Measurements from ENCODE around the gene TAF11L9.
"Not testable (repeated sequence)": the region's sequence is repeated elsewhere in the genome, so short reads cannot be mapped to it uniquely, and the experiment has no call there.

DNA sequence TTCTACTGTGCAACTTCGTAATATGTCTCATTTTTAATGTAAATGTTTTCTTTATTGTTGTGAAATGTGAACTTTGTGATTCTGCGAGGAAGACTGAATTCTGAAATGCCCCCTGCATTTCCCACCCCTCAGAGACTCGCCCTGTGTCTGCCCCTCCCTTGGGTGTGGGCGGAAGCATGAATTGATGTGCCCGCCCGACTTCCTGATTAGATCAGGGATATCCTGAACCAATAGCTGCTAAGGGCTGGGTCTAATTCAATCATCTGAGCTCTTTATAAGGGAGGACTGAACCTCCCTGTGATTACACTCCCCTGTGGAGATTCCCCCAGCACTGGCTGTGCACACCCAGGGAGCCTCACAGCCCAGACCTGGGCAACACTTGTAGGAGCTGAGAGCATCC is 9.7 kb upstream of the TAF11L9 start, which contains the start of gene TAF11L11:
- TF ChIP-seq, protein P1, sequence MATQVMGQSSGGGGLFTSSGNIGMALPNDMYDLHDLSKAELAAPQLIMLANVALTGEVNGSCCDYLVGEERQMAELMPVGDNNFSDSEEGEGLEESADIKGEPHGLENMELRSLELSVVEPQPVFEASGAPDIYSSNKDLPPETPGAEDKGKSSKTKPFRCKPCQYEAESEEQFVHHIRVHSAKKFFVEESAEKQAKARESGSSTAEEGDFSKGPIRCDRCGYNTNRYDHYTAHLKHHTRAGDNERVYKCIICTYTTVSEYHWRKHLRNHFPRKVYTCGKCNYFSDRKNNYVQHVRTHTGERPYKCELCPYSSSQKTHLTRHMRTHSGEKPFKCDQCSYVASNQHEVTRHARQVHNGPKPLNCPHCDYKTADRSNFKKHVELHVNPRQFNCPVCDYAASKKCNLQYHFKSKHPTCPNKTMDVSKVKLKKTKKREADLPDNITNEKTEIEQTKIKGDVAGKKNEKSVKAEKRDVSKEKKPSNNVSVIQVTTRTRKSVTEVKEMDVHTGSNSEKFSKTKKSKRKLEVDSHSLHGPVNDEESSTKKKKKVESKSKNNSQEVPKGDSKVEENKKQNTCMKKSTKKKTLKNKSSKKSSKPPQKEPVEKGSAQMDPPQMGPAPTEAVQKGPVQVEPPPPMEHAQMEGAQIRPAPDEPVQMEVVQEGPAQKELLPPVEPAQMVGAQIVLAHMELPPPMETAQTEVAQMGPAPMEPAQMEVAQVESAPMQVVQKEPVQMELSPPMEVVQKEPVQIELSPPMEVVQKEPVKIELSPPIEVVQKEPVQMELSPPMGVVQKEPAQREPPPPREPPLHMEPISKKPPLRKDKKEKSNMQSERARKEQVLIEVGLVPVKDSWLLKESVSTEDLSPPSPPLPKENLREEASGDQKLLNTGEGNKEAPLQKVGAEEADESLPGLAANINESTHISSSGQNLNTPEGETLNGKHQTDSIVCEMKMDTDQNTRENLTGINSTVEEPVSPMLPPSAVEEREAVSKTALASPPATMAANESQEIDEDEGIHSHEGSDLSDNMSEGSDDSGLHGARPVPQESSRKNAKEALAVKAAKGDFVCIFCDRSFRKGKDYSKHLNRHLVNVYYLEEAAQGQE (IDR thresholded peaks at IDR 0.05; ENCODE audit: insufficient read depth in 1 of 2, low read depth in 2 of 2, low read length in 1 of 2): not testable (repeated sequence)
- TF ChIP-seq, protein P2, sequence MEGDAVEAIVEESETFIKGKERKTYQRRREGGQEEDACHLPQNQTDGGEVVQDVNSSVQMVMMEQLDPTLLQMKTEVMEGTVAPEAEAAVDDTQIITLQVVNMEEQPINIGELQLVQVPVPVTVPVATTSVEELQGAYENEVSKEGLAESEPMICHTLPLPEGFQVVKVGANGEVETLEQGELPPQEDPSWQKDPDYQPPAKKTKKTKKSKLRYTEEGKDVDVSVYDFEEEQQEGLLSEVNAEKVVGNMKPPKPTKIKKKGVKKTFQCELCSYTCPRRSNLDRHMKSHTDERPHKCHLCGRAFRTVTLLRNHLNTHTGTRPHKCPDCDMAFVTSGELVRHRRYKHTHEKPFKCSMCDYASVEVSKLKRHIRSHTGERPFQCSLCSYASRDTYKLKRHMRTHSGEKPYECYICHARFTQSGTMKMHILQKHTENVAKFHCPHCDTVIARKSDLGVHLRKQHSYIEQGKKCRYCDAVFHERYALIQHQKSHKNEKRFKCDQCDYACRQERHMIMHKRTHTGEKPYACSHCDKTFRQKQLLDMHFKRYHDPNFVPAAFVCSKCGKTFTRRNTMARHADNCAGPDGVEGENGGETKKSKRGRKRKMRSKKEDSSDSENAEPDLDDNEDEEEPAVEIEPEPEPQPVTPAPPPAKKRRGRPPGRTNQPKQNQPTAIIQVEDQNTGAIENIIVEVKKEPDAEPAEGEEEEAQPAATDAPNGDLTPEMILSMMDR (IDR thresholded peaks at IDR 0.05): not testable (repeated sequence)
- TF ChIP-seq SIN3A (IDR thresholded peaks at IDR 0.05; ENCODE audit: borderline replicate concordance, insufficient read depth, low read depth, low read length); POLR2AphosphoS5 (IDR thresholded peaks at IDR 0.05; ENCODE audit: low read depth, low read length): not testable (repeated sequence)

All from Panc1 (cell line).